ENCODE data around the gene ZNF653. TPM values are rescaled to one million over a fixed set of nuclear protein-coding genes. Genes with fewer than 3 reads are reported as not detected.
"Not testable (repeated sequence)": the region's sequence is repeated elsewhere in the genome, so short reads cannot be mapped to it uniquely, and the experiment has no call there.

ZNF653 gene
- total RNA-seq, 2 experiments from 2014 or later = 13.1 to 16.6 TPM

GRCh38 chr19:11479898-11480714 is 25.5 kb downstream of the ZNF653 start:
- intact Hi-C loops (cut with DNase I, micrococcal nuclease) = loop anchor here in 1 of 2 experiments (5.0 kb wide), 1 partner anchor 188 kb away; no protein-coding TSS in a partner anchor
- peaks cover 17% of the 10 kb centered on the region for H3K4me1 Mint-ChIP-seq
- ATAC-seq = no peak
- POLR2A ChIA-PET = no interaction called here
- H3K27me3 Mint-ChIP-seq = peaks cover 20% of the 10 kb centered on the region
- no peak overlapping the region for H3K27ac Mint-ChIP-seq
- H3K9me3 Mint-ChIP-seq (ENCODE audit: low read depth) = no peaks in the 10 kb centered on the region
- H3K36me3 Mint-ChIP-seq (ENCODE audit: low read depth) = peaks cover 9% of the 10 kb centered on the region
- CTCF ChIA-PET = no interaction called here
- H3K4me3 Mint-ChIP-seq = no peak overlapping the region
- no peak for DNase-seq

GRCh38 chr19:11479090-11479897 is 26.3 kb downstream of the ZNF653 start:
- intact Hi-C loops (cut with DNase I, micrococcal nuclease) = no loop called here
- H3K27me3 Mint-ChIP-seq = peaks cover 20% of the 10 kb centered on the region
- H3K4me3 Mint-ChIP-seq = no peak overlapping the region
- no peaks in the 10 kb centered on the region for H3K9me3 Mint-ChIP-seq (ENCODE audit: low read depth)
- no peak overlapping the region for H3K27ac Mint-ChIP-seq
- ChIA-PET POLR2A (no interaction called here), CTCF (no interaction called here)
- DNase-seq (peak; percentile 72), ATAC-seq (no peak)
- H3K4me1 Mint-ChIP-seq = peaks cover 17% of the 10 kb centered on the region
- H3K36me3 Mint-ChIP-seq (ENCODE audit: low read depth) = peaks cover 7% of the 10 kb centered on the region

- DNase-seq = no peak
- ChIA-PET POLR2A (no interaction called here), CTCF (interaction anchor here (0.8 kb wide), 1 partner anchor 104 kb away, joined by 3 read pairs; the partner anchor contains the start of gene SWSAP1)
- H3K9me3 Mint-ChIP-seq (ENCODE audit: low read depth) = no peaks in the 10 kb centered on the region
- H3K4me1 Mint-ChIP-seq = peaks cover 17% of the 10 kb centered on the region
- no peak for ATAC-seq
- peaks cover 3% of the 10 kb centered on the region for H3K36me3 Mint-ChIP-seq (ENCODE audit: low read depth)
- intact Hi-C loops (cut with DNase I, micrococcal nuclease) = no loop called here
- H3K4me3 Mint-ChIP-seq = no peak overlapping the region
- H3K27ac Mint-ChIP-seq = no peak overlapping the region
- H3K27me3 Mint-ChIP-seq = peaks cover 20% of the 10 kb centered on the region
These were observed 27.2 kb downstream of the ZNF653 start for GRCh38 chr19:11478167-11479089.

- ATAC-seq = no peak
- DNase-seq = no peak
- POLR2A ChIA-PET = no interaction called here
These were observed 29.8 kb downstream of the ZNF653 start for GRCh38 chr19:11475861-11476260.

GRCh38 chr19:11475343-11475742 is 30.3 kb downstream of the ZNF653 start:
- H3K27me3 Mint-ChIP-seq; POLR2A ChIA-PET; ATAC-seq; H3K4me3 Mint-ChIP-seq; H3K27ac Mint-ChIP-seq; CTCF ChIA-PET; intact Hi-C loops (cut with DNase I, micrococcal nuclease); H3K36me3 Mint-ChIP-seq (ENCODE audit: low read depth); DNase-seq; H3K9me3 Mint-ChIP-seq (ENCODE audit: low read depth); H3K4me1 Mint-ChIP-seq: not testable (repeated sequence)

More at GRCh38 chr19:11475861-11476260, 29.8 kb downstream of the ZNF653 start:
- Mint-ChIP-seq H3K27ac (no peak overlapping the region), H3K9me3 (ENCODE audit: low read depth) (no peaks in the 10 kb centered on the region), H3K27me3 (peaks cover 10% of the 10 kb centered on the region), H3K4me3 (no peak overlapping the region), H3K36me3 (ENCODE audit: low read depth) (no peaks in the 10 kb centered on the region), H3K4me1 (peaks cover 3% of the 10 kb centered on the region)
- CTCF ChIA-PET = no interaction called here
- intact Hi-C loops (cut with DNase I, micrococcal nuclease) = no loop called here

GRCh38 chr19:11473725-11474124 is 31.9 kb downstream of the ZNF653 start:
- CTCF ChIA-PET = interaction anchor here (0.6 kb wide), 1 partner anchor 689 kb away, joined by 3 read pairs; no protein-coding TSS in a partner anchor
- Mint-ChIP-seq H3K27me3 (peaks cover 4% of the 10 kb centered on the region), H3K4me3 (no peak overlapping the region), H3K36me3 (ENCODE audit: low read depth) (no peaks in the 10 kb centered on the region), H3K4me1 (no peaks in the 10 kb centered on the region), H3K9me3 (ENCODE audit: low read depth) (no peaks in the 10 kb centered on the region), H3K27ac (no peak overlapping the region)
- DNase-seq (no peak), ATAC-seq (no peak)
- POLR2A ChIA-PET = no interaction called here
- intact Hi-C loops (cut with DNase I, micrococcal nuclease) = no loop called here

GRCh38 chr19:11468266-11468845 is 37.3 kb downstream of the ZNF653 start:
- intact Hi-C loops (cut with DNase I, micrococcal nuclease); H3K27me3 Mint-ChIP-seq; H3K9me3 Mint-ChIP-seq (ENCODE audit: low read depth); POLR2A ChIA-PET; H3K4me3 Mint-ChIP-seq; CTCF ChIA-PET; H3K36me3 Mint-ChIP-seq (ENCODE audit: low read depth); H3K27ac Mint-ChIP-seq; H3K4me1 Mint-ChIP-seq; DNase-seq; ATAC-seq: not testable (repeated sequence)

- no peak for DNase-seq
- Mint-ChIP-seq H3K4me3 (no peak overlapping the region), H3K27me3 (peaks cover 1% of the 10 kb centered on the region), H3K27ac (no peak overlapping the region), H3K9me3 (ENCODE audit: low read depth) (no peaks in the 10 kb centered on the region), H3K36me3 (ENCODE audit: low read depth) (no peaks in the 10 kb centered on the region), H3K4me1 (no peaks in the 10 kb centered on the region)
- intact Hi-C loops (cut with DNase I, micrococcal nuclease) = no loop called here
- POLR2A ChIA-PET = no interaction called here
- CTCF ChIA-PET = no interaction called here
- ATAC-seq = no peak
These were observed 40.0 kb downstream of the ZNF653 start for GRCh38 chr19:11465600-11465999.

GRCh38 chr19:11464333-11465265 is 41.0 kb downstream of the ZNF653 start:
- peaks cover 12% of the 10 kb centered on the region for H3K27me3 Mint-ChIP-seq
- intact Hi-C loops (cut with DNase I, micrococcal nuclease) = no loop called here
- no peak overlapping the region for H3K27ac Mint-ChIP-seq
- no peak for DNase-seq
- H3K4me1 Mint-ChIP-seq = no peaks in the 10 kb centered on the region
- no peaks in the 10 kb centered on the region for H3K36me3 Mint-ChIP-seq (ENCODE audit: low read depth)
- H3K4me3 Mint-ChIP-seq = no peak overlapping the region
- peak; percentile 40 for ATAC-seq
- no peaks in the 10 kb centered on the region for H3K9me3 Mint-ChIP-seq (ENCODE audit: low read depth)
- CTCF ChIA-PET = no interaction called here
- POLR2A ChIA-PET = no interaction called here

GRCh38 chr19:11463391-11463790 is 42.2 kb downstream of the ZNF653 start:
- Mint-ChIP-seq H3K9me3 (ENCODE audit: low read depth) (no peaks in the 10 kb centered on the region), H3K4me1 (no peaks in the 10 kb centered on the region), H3K36me3 (ENCODE audit: low read depth) (no peaks in the 10 kb centered on the region), H3K27ac (peak overlapping the region; percentile 25), H3K27me3 (peaks cover 14% of the 10 kb centered on the region), H3K4me3 (no peak overlapping the region)
- intact Hi-C loops (cut with DNase I, micrococcal nuclease) = no loop called here
- DNase-seq (peak; percentile 44), ATAC-seq (peak; percentile 68)
- POLR2A ChIA-PET = no interaction called here
- CTCF ChIA-PET = no interaction called here
